ENCODE data around the gene BCAR1.
A peak's percentile ranks its signal among the peaks of the same experiment; 100 is the strongest.

Gene BCAR1

DNA sequence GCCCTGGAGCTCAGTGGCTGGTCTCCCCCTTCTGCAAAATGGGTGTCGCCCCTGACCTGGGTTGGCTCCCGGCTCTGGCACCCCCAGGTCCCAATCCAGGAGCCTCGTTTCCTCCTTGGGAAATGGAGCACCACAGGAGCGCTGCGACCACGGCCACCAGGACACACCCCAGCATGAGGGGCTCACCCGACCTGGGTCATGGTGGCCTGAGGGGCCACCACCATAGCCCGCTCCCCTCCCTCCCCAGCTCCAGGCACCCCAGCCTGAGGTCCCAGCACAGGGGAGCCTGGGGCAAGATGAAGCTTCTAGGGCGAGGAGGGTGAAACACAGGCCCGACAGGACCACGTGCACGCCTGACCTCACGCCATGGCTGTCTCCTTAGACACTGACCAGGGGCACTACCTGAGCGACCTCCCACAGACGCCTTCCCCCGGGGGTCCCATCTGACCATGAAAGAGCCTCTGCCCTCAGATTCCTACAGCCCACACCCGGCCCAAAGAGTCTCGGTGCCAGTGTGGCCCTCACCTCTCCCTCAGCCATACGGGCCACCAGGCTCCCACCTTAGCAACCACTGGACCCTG is 11.8 kb downstream of the BCAR1 start:
- no peak overlapping the region for H3K4me3 Mint-ChIP-seq
- TF ChIP-seq, protein P1, sequence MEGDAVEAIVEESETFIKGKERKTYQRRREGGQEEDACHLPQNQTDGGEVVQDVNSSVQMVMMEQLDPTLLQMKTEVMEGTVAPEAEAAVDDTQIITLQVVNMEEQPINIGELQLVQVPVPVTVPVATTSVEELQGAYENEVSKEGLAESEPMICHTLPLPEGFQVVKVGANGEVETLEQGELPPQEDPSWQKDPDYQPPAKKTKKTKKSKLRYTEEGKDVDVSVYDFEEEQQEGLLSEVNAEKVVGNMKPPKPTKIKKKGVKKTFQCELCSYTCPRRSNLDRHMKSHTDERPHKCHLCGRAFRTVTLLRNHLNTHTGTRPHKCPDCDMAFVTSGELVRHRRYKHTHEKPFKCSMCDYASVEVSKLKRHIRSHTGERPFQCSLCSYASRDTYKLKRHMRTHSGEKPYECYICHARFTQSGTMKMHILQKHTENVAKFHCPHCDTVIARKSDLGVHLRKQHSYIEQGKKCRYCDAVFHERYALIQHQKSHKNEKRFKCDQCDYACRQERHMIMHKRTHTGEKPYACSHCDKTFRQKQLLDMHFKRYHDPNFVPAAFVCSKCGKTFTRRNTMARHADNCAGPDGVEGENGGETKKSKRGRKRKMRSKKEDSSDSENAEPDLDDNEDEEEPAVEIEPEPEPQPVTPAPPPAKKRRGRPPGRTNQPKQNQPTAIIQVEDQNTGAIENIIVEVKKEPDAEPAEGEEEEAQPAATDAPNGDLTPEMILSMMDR (IDR thresholded peaks at IDR 0.05; ENCODE audit: unreplicated experiment in 3 of 3) = no peak
- peak overlapping the region in 2 of 3 experiments; percentile 91 to 93 for H3K27ac Mint-ChIP-seq
- H3K27me3 Mint-ChIP-seq (ENCODE audit: low read depth) = peaks cover 3% of the 10 kb centered on the region
- H3K36me3 Mint-ChIP-seq (ENCODE audit: low read depth) = peaks cover 35% of the 10 kb centered on the region
- H3K4me1 Mint-ChIP-seq = peaks cover 51% of the 10 kb centered on the region
- no peaks in the 10 kb centered on the region for H3K9me3 Mint-ChIP-seq

DNA sequence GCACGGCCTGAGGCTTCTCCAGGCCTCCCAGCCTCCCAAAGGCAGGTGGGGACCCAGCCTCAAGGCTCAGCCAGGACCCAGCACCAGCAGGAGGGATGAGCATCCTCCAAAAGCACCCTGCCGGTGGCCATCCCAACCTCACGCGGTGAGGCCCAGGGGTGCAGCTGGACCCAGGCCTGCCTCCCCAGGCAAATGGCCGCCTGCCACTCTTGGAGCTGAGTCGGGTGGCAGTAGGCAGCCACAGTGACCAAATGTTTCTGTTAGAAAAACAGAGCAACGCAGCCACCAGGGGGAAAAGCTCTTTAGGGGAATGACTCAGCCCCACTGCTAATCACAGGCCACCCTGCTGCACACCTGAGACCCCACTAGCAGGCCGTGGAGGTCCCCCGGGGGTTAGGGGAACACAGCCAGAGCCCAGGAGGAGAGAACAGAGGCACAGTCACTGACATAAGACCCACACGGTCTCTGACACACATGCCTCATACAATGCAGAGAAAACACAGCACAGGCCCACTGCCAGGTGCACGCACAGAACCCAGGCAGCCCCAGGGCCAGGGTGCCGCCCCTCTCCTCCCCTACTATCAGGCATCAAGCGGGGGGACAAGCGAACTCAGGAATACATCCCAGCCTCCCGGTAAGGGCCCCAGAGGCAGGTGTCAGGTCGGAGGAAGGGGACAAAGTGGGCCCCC is 12.4 kb downstream of the BCAR1 start:
- Mint-ChIP-seq H3K36me3 (ENCODE audit: low read depth) (peaks cover 38% of the 10 kb centered on the region), H3K9me3 (no peaks in the 10 kb centered on the region), H3K27me3 (ENCODE audit: low read depth) (peaks cover 3% of the 10 kb centered on the region), H3K4me3 (no peak overlapping the region), H3K4me1 (peaks cover 50% of the 10 kb centered on the region), H3K27ac (peak overlapping the region; percentile 41 to 89 (median 74))
- TF ChIP-seq, protein P1 (IDR thresholded peaks at IDR 0.05; ENCODE audit: unreplicated experiment in 3 of 3) = no peak

DNA sequence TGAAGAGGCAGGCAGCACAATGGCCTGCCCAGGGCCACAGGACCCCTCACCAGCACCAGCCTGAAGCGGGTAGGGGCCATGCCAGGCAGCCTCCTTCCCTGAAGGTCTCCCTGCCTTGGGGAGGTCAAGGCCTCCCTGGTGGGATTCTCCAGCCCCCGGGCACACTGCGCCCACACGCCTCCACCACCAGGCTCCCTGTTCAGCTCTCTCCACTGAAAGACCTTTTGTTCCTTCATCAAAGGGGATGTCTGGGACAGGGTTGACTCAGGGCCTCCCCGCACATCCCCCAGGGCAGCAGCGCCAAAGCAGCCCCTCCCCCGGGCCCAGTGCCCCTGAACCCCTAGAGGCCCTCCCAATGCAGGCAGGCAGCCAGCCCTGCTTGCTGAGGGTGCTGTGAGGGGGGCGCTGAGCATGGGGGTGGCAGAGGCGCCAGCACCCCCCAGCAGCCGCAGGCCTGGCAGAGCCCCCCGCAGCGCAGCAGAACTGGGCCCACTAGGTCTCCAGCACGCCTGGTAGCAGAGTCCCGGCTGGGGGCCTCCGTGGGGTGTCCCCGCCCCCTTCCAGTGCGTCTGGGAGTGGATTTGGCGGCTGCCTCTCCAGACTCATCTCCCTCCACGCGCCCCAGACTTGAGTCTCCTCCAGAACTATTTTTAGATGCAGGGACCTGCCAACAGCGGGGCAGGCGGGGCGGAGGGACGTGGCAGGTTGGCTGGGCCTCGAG is 13.1 kb downstream of the BCAR1 start:
- H3K36me3 Mint-ChIP-seq (ENCODE audit: low read depth) = peaks cover 39% of the 10 kb centered on the region
- H3K4me1 Mint-ChIP-seq = peaks cover 47% of the 10 kb centered on the region
- peak overlapping the region in 2 of 3 experiments; percentile 74 to 89 for H3K27ac Mint-ChIP-seq
- peaks cover 3% of the 10 kb centered on the region for H3K27me3 Mint-ChIP-seq (ENCODE audit: low read depth)
- no peaks in the 10 kb centered on the region for H3K9me3 Mint-ChIP-seq
- TF ChIP-seq, protein P1 (IDR thresholded peaks at IDR 0.05; ENCODE audit: unreplicated experiment in 3 of 3) = no peak
- H3K4me3 Mint-ChIP-seq = no peak overlapping the region

DNA sequence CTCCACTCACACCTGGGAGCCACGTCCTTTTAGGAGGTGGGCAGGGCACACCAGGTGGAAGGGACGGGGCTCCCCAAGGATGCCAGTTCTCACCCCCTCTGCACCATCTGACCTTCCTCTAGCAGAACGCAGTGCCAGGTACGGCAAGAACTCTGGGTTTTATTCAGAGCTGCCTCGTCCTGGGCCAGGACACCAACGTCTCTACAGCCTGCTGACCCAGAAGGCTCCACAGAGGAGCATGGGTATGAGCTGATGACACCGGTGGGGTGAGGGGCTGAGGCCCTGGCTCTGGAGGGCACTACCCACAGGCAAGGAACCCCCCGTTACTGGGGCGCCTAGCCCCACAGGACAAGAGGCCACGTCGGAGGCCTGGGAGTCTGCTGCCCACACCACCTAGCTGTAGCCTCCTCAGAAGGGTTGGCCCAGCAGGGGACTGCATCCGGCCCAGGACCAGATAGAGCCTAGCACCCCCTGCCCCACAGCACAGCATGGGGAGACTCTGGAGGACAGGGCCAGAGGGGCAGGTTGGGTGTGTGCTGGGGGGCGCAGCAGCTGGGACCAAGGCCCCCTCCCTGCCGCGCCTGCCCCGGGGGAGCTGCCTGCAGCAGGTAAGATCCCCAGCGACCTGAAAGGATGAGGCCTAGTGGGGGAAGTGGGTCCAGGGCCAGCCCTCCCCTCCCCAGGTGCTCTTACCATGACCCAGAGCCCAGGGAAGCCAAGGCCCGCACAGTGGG is 13.9 kb downstream of the BCAR1 start:
- Mint-ChIP-seq H3K4me1 (peaks cover 40% of the 10 kb centered on the region), H3K27me3 (ENCODE audit: low read depth) (peaks cover 3% of the 10 kb centered on the region), H3K9me3 (no peaks in the 10 kb centered on the region), H3K36me3 (ENCODE audit: low read depth) (peaks cover 38% of the 10 kb centered on the region), H3K4me3 (no peak overlapping the region), H3K27ac (peak overlapping the region in 2 of 3 experiments; percentile 29 to 89)
- TF ChIP-seq, protein P1 (IDR thresholded peaks at IDR 0.05; ENCODE audit: unreplicated experiment in 3 of 3) = no peak

DNA sequence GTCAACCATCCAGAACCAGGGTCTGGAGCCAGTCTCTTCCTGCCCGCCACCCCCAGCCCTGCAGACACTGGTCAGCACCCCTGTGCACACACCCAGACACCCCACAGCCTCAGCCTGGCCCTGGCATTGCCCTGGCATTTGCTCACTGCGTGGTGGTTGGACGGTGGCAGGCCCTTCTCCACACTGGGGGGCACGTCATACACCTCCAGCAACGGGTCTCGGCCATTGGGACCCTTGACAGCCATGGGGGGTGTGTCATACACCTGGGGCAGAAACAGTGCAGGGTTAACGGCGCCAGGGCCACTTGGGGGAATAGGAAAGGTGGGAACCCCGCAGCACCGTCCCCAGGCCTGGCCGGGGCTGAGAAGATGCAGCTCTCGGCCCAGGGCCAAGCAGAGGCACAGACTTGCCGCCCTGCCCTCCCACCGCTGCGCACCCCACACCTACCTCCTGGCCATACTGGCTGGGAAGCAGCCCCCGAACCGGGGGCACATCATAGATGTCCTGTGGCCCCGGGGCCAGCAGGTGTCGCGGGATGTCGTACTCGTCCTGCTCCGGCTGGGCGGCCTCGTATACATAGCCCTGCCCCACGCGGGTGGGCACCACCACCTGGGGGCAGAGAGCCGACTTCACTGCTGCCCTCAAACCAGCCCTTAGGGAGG is 14.6 kb downstream of the BCAR1 start:
- TF ChIP-seq, protein P1 (IDR thresholded peaks at IDR 0.05; ENCODE audit: unreplicated experiment in 3 of 3) = no peak
- Mint-ChIP-seq H3K9me3 (no peaks in the 10 kb centered on the region), H3K4me3 (no peak overlapping the region), H3K27ac (peak overlapping the region in 2 of 3 experiments; percentile 36 to 71), H3K27me3 (ENCODE audit: low read depth) (peaks cover 3% of the 10 kb centered on the region), H3K4me1 (peaks cover 40% of the 10 kb centered on the region), H3K36me3 (ENCODE audit: low read depth) (peaks cover 35% of the 10 kb centered on the region)
